ENCODE results near the gene NUDT9. TPM values are rescaled to one million over a fixed set of nuclear protein-coding genes. Genes with fewer than 3 reads are reported as not detected.

NUDT9 gene
- total RNA-seq: 10 to 100 TPM in 3 of 5 donors, 1 to 10 TPM in 2; 3.6 to 44.9 (median 13.9) TPM
- 10 to 100 TPM; 19.7 to 36.0 (median 20.6) TPM for polyA plus RNA-seq
- long read RNA-seq, donor 1, partial matches to known transcripts: 0 of 3 reads
- long read RNA-seq, donor 1, other reads (novel, unspliced or antisense): 0 of 3 reads
- long read RNA-seq, donor 2, transcript NUDT9-201 (8 exons, 1,701 nt): major isoform, 18 of 19 reads
- long read RNA-seq, donor 2, partial matches to known transcripts: 0 of 19 reads
- long read RNA-seq, donor 2, other reads (novel, unspliced or antisense): 0 of 19 reads
- long read RNA-seq, donor 3, partial matches to known transcripts: 5 of 8 reads
- long read RNA-seq, donor 3, other reads (novel, unspliced or antisense): 0 of 8 reads
- long read RNA-seq, donor 4: 0 reads
- long read RNA-seq, donor 5, partial matches to known transcripts: 5 of 10 reads
- long read RNA-seq, donor 5, other reads (novel, unspliced or antisense): 0 of 10 reads
- long read RNA-seq, donor 6: 0 reads
- long read RNA-seq, donor 7, partial matches to known transcripts: 161 of 164 reads
- long read RNA-seq, donor 7, other reads (novel, unspliced or antisense): 0 of 164 reads
- long read RNA-seq, donor 8, partial matches to known transcripts: 5 of 8 reads
- long read RNA-seq, donor 8, other reads (novel, unspliced or antisense): 0 of 8 reads
- long read RNA-seq, donor 9, transcript NUDT9-201 (8 exons, 1,701 nt): major isoform, 5 of 12 reads
- long read RNA-seq, donor 9, partial matches to known transcripts: 7 of 12 reads
- long read RNA-seq, donor 9, other reads (novel, unspliced or antisense): 0 of 12 reads
- long read RNA-seq, donor 10, transcript NUDT9-201 (8 exons, 1,701 nt): major isoform, 6 of 8 reads
- long read RNA-seq, donor 10, partial matches to known transcripts: 0 of 8 reads
- long read RNA-seq, donor 10, other reads (novel, unspliced or antisense): 0 of 8 reads

GRCh38 chr4:87422104-87423052, at the start of gene NUDT9:
Gene NUDT9 (plus strand): TSS chr4:87422573. CDS start chr4:87422906, 333 bp downstream.
- Histone ChIP-seq H3K4me1 (peaks cover 24 to 68% (median 51%) of the 10 kb centered on the region in 4 donors), H3K27me3 (no peaks in the 10 kb centered on the region), H3K4me3 (peak within 1 kb of the TSS; percentile 75 to 84 (median 79)), H3K9me3 (no peaks in the 10 kb centered on the region), H3K36me3 (no peaks in the 10 kb centered on the region), H3K27ac (peak within 1 kb of the TSS; percentile 87 to 95 (median 93))
- WGBS, 5 donors: 0 to 2% (median 1%) methylated on average over 31 to 58 of the region's 58 CpGs
- peak; percentile 95 to 98 for DNase-seq
- intact Hi-C loops (cut with DNase I; ENCODE audit: low total_unique reads): no loop called here
- TF ChIP-seq POLR2A (IDR thresholded peaks at IDR 0.05): peak in 1 of 4 donors; percentile 59
- TF ChIP-seq POLR2AphosphoS5 (IDR thresholded peaks at IDR 0.05): peak; percentile 95 to 98 (median 96)
- no peak for TF ChIP-seq EP300 (IDR thresholded peaks at IDR 0.05)

GRCh38 chr4:87375719-87376291, 46.6 kb upstream of the NUDT9 start:
- no peaks in the 10 kb centered on the region for H3K27me3 ChIP-seq
- H3K36me3 ChIP-seq: peaks cover 15 to 58% (median 44%) of the 10 kb centered on the region in 4 donors
- DNase-seq: peak; percentile 55 to 81
- 43 to 50% (median 45%) methylated on average over 4 of the region's 4 CpGs for WGBS, 5 donors
- TF ChIP-seq POLR2AphosphoS5 (IDR thresholded peaks at IDR 0.05): peak in 1 of 3 donors; percentile 65
- TF ChIP-seq EP300 (IDR thresholded peaks at IDR 0.05): no peak
- TF ChIP-seq POLR2A (IDR thresholded peaks at IDR 0.05): no peak
- peak in 5 of 7 experiments; percentile 37 to 89 (median 58) for TF ChIP-seq CTCF (IDR thresholded peaks at IDR 0.05)
- no peak overlapping the region for H3K4me3 ChIP-seq
- H3K27ac ChIP-seq: peak overlapping the region in 1 of 5 donors; percentile 47
- no peaks in the 10 kb centered on the region for H3K9me3 ChIP-seq
- intact Hi-C loops (cut with DNase I; ENCODE audit: low total_unique reads): no loop called here
- H3K4me1 ChIP-seq: peaks cover 0 to 18% (median 8%) of the 10 kb centered on the region in 4 donors

- TF ChIP-seq EP300 (IDR thresholded peaks at IDR 0.05): no peak
- no peak for TF ChIP-seq CTCF (IDR thresholded peaks at IDR 0.05)
- TF ChIP-seq POLR2AphosphoS5 (IDR thresholded peaks at IDR 0.05): no peak
- no peak for TF ChIP-seq POLR2A (IDR thresholded peaks at IDR 0.05)
- Histone ChIP-seq H3K4me1 (peaks cover 0 to 25% (median 9%) of the 10 kb centered on the region in 4 donors), H3K4me3 (no peak overlapping the region), H3K9me3 (no peaks in the 10 kb centered on the region), H3K27ac (no peak overlapping the region), H3K27me3 (no peaks in the 10 kb centered on the region), H3K36me3 (peaks cover 5 to 52% (median 38%) of the 10 kb centered on the region in 4 donors)
- DNase-seq: no peak
- intact Hi-C loops (cut with DNase I; ENCODE audit: low total_unique reads): no loop called here
- WGBS, 5 donors: 82 to 97% (median 86%) methylated on average over 2 of the region's 2 CpGs
Measured at GRCh38 chr4:87377816-87378215, 44.6 kb upstream of the NUDT9 start.

- TF ChIP-seq CTCF (IDR thresholded peaks at IDR 0.05) (no peak), EP300 (IDR thresholded peaks at IDR 0.05) (no peak), POLR2A (IDR thresholded peaks at IDR 0.05) (no peak)
Measured at GRCh38 chr4:87382116-87382515, 40.3 kb upstream of the NUDT9 start.

More at GRCh38 chr4:87382116-87382515, 40.3 kb upstream of the NUDT9 start:
- H3K27ac ChIP-seq: no peak overlapping the region
- H3K4me1 ChIP-seq: peaks cover 0 to 16% (median 8%) of the 10 kb centered on the region in 4 donors
- H3K36me3 ChIP-seq: peaks cover 3 to 35% (median 26%) of the 10 kb centered on the region in 4 donors
- no peak for DNase-seq
- H3K27me3 ChIP-seq: no peaks in the 10 kb centered on the region
- H3K4me3 ChIP-seq: no peak overlapping the region
- WGBS, 5 donors: 33 to 51% (median 47%) methylated on average over 2 of the region's 2 CpGs
- peaks cover 0 to 5% (median 0%) of the 10 kb centered on the region in 4 donors for H3K9me3 ChIP-seq
- intact Hi-C loops (cut with DNase I; ENCODE audit: low total_unique reads): loop anchor here (5.0 kb wide), 1 partner anchor 85 kb away; no protein-coding TSS in a partner anchor
